Kidney (tissue), 14 donors: Measurements from ENCODE around the gene PLK2. TPM values are rescaled to one million over a fixed set of nuclear protein-coding genes. Genes with fewer than 3 reads are reported as not detected.

Experiments
- DNase-seq, 5 donors: peaks; one replicate each; pipeline ENCODE4 v3.0.0-alpha.2; 2013 to 2020
- FAIRE-seq: peaks from 2 replicates; lab custom pipeline; 2012; peaks lifted over from hg19 to GRCh38; lab: Jason Lieb, UNC
- H3K27ac ChIP-seq, 2 donors: one replicate each; pipeline ENCODE4 v1.7.0; 2013; ENCODE audit warnings: low read depth in 2 of 2, low read length in 2 of 2, inconsistent platforms in 1 of 2
- H3K27me3 ChIP-seq: one replicate; pipeline ENCODE4 v1.7.1; 2013; ENCODE audit warnings: low read length, inconsistent platforms; ENCODE audit not compliant: control insufficient read depth, insufficient read depth
- H3K36me3 ChIP-seq, 3 donors: one replicate each; pipeline versions ENCODE4 v1.7.0 to v1.7.1; 2013; ENCODE audit warnings: low read length in 3 of 3, control low read depth in 1 of 3, inconsistent platforms in 1 of 3; ENCODE audit not compliant: insufficient read depth in 3 of 3, control insufficient read depth in 2 of 3
- H3K4me1 ChIP-seq, 3 donors: one replicate each; pipeline versions ENCODE4 v1.7.0 to v1.7.1; 2013; ENCODE audit warnings: low read length in 3 of 3, inconsistent platforms in 1 of 3, low read depth in 1 of 3; ENCODE audit not compliant: control insufficient read depth in 2 of 3, insufficient read depth in 2 of 3
- H3K4me3 ChIP-seq, 3 donors: one replicate each; pipeline versions ENCODE4 v1.7.0 to v1.8.1; 2013; ENCODE audit warnings: low read length in 3 of 3, control low read depth in 1 of 3, inconsistent platforms in 1 of 3
- H3K9ac ChIP-seq, 3 donors: one replicate each; pipeline versions ENCODE4 v1.7.0 to v1.7.1; 2013; ENCODE audit warnings: low read length in 3 of 3, control low read depth in 1 of 3, inconsistent platforms in 1 of 3
- H3K9me3 ChIP-seq, 3 donors: one replicate each; pipeline versions ENCODE4 v1.7.0 to v1.7.1; 2013; ENCODE audit warnings: low read length in 3 of 3, control low read depth in 1 of 3, inconsistent platforms in 1 of 3; ENCODE audit not compliant: control insufficient read depth in 2 of 3, insufficient read depth in 1 of 3
- CTCF ChIP-seq: IDR thresholded peaks from 3 replicates; pipeline ENCODE4 v1.5.1; 2012; ENCODE audit warnings: mild to moderate bottlenecking, moderate library complexity, borderline replicate concordance; ENCODE audit not compliant: insufficient read depth; ENCODE audit errors: extremely low read depth
- intact Hi-C: fragments of 100-400 bp; cut with DNase I; formaldehyde crosslinking; loops from one replicate; pipeline ENCODE4 v1.11.1; 2022
- polyA plus RNA-seq: library from polyadenylated mRNA; stranded (reverse); fragments of 350-450 nt; fragmentation: Illumina TruSeq; extraction: RNeasy Lipid Tissue Mini Kit (QIAGEN cat#74804); gene quantifications from one replicate; pipeline ENCODE4 v1.2.3, GENCODE V29; 2014; ENCODE audit warnings: low read depth, low replicate concordance; ENCODE audit not compliant: insufficient read depth
- total RNA-seq: library from RNA; stranded (reverse); fragmentation: NEBNext Ultra II Directional; extraction: Animal tissue kit (Norgen Biotek cat#: 25700); gene quantifications from one replicate; pipeline ENCODE4 v1.2.1, GENCODE V29; 2021
- donor health status: control.
- donor health status: control.
- donor health status: control.
- donor health status: control.
- donor health status: control.
- donor health status: DM: yes; HTN: yes; CAD: no.
- donor health status: Normal renal cell carcinoma (clear cell type).

The PLK2 gene
- total and polyA plus RNA-seq, 2 donors from 2014 or later, result 8.4 to 53.1 TPM

DNA sequence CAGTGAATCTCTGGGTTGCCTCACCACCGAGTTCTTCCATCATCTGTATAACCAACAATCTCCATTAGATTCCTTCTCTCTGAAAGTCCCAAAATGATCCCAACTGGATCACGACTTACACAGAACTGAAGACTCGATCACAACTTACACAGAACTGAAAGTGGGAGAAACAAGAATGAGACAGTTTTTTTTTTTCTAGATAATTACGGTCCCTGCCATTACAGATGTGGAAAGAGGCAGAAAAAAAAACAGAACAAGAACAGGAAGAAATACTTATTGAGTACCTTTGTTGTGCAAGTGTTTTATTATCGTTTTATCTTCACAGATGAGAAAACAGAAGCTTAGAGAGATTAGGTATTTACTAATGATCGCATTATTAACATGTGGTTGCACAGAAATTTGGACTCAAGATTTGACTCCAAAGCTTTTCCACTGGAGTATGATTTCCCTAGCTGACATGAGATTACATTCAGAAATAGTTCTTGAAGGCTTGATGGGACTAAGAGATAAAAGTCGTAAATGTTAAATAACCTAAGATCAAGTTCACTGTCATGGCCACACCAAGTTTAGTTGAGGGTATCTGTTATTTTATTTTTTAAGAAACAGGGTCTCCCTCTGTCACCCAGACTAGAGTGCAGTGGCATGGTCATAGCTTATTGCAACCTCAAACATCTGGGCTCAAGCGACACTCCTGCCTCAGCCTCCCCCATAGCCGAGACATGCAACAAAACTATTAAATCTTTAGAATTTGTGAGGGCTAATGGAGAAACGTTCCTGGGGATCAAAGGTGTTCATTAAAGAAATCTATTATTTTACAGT, 8.9 kb downstream of the PLK2 start:
- no peak for DNase-seq
- no peaks in the 10 kb centered on the region for H3K27me3 ChIP-seq
- H3K4me1 ChIP-seq, result no peaks in the 10 kb centered on the region
- no peak overlapping the region for H3K4me3 ChIP-seq
- TF ChIP-seq CTCF, result no peak
- no peaks in the 10 kb centered on the region for H3K9me3 ChIP-seq
- intact Hi-C loops, result no loop called here
- H3K9ac ChIP-seq, result no peak overlapping the region
- FAIRE-seq, result no peak
- H3K36me3 ChIP-seq, result peaks cover 10 to 18% (median 12%) of the 10 kb centered on the region in 3 donors
- H3K27ac ChIP-seq, result no peak overlapping the region

- no peaks in the 10 kb centered on the region for H3K27me3 ChIP-seq
- no peaks in the 10 kb centered on the region for H3K4me1 ChIP-seq
- no peak overlapping the region for H3K9ac ChIP-seq
- H3K4me3 ChIP-seq, result no peak overlapping the region
- DNase-seq (no peak), FAIRE-seq (no peak)
- TF ChIP-seq CTCF, result no peak
- intact Hi-C loops, result no loop called here
- H3K36me3 ChIP-seq, result peaks cover 6 to 10% (median 6%) of the 10 kb centered on the region in 3 donors
- H3K27ac ChIP-seq, result no peak overlapping the region
- no peaks in the 10 kb centered on the region for H3K9me3 ChIP-seq
Measured at GRCh38 chr5:58450018-58450417, 9.9 kb downstream of the PLK2 start.

GRCh38 chr5:58447226-58447625, 12.7 kb downstream of the PLK2 start:
- DNase-seq, result no peak
- TF ChIP-seq CTCF, result no peak
- no peak overlapping the region for H3K27ac ChIP-seq
- H3K9me3 ChIP-seq, result no peaks in the 10 kb centered on the region
- H3K36me3 ChIP-seq, result no peaks in the 10 kb centered on the region
- H3K4me3 ChIP-seq, result no peak overlapping the region
- FAIRE-seq, result no peak
- no peaks in the 10 kb centered on the region for H3K4me1 ChIP-seq
- intact Hi-C loops, result no loop called here
- no peak overlapping the region for H3K9ac ChIP-seq
- H3K27me3 ChIP-seq, result no peaks in the 10 kb centered on the region
